PC-9 (cell line): ENCODE measurements around the gene SURF4. TPM values are rescaled to one million over a fixed set of nuclear protein-coding genes. Genes with fewer than 3 reads are reported as not detected.

Experiments
- BruUV-seq: library from RNA; stranded (reverse); fragments of 400-500 nt; replicated peaks from 2 replicates; lab custom pipeline; 2021; lab: Mats Ljungman, UMichigan
- CTCF ChIA-PET: fragments of 300-600 bp; sonication (Branson Sonifier 250); formaldehyde crosslinking; loops from one replicate; lab custom pipeline; 2022; ENCODE audit warnings: antibody characterized with exemption; lab: Charles Lee
- POLR2A ChIA-PET: fragments of 300-600 bp; sonication (Branson Sonifier 250); formaldehyde crosslinking; loops from one replicate; lab custom pipeline; 2022; ENCODE audit warnings: antibody characterized with exemption; ENCODE audit not compliant: unreplicated experiment; lab: Charles Lee
- DNase-seq, 2 experiments: peaks; one replicate each; pipeline versions ENCODE4 v3.0.0 to v3.0.0-alpha.2; 2015 to 2022; ENCODE audit warnings: mixed read lengths in 1 of 2
- H2AFZ ChIP-seq: fragments of 200-600 bp; sonication (generic); 2 replicates; pipeline ENCODE4 v1.8.1; 2017; ENCODE audit warnings: antibody characterized with exemption
- H3F3A ChIP-seq: fragments of 200-600 bp; sonication (generic); 2 replicates; pipeline ENCODE4 v1.8.1; 2017; ENCODE audit warnings: antibody characterized with exemption, mild to moderate bottlenecking, low read depth; ENCODE audit not compliant: insufficient read depth
- H3K27ac ChIP-seq: fragments of 200-600 bp; sonication (generic); 2 replicates; pipeline ENCODE4 v1.6.1; 2016; ENCODE audit warnings: mixed run types
- H3K27me3 ChIP-seq: fragments of 200-600 bp; sonication (generic); 2 replicates; pipeline ENCODE4 v1.6.1; 2016; ENCODE audit warnings: low read depth, mixed run types; ENCODE audit not compliant: insufficient read depth
- H3K36me3 ChIP-seq: fragments of 200-600 bp; sonication (generic); 2 replicates; pipeline ENCODE4 v1.6.1; 2016; ENCODE audit warnings: low read depth, mixed run types
- H3K4me1 ChIP-seq: fragments of 200-600 bp; sonication (generic); replicated peaks from 2 replicates; pipeline ENCODE4 v1.6.1; 2016; ENCODE audit warnings: mixed run types; ENCODE audit not compliant: insufficient read depth
- H3K4me2 ChIP-seq: fragments of 200-600 bp; sonication (generic); 2 replicates; pipeline ENCODE4 v1.6.1; 2017; ENCODE audit warnings: mixed run types
- H3K4me3 ChIP-seq: fragments of 200-600 bp; sonication (generic); 2 replicates; pipeline ENCODE4 v1.6.1; 2016; ENCODE audit warnings: mixed run types
- H3K79me2 ChIP-seq: fragments of 200-600 bp; sonication (generic); 2 replicates; pipeline ENCODE4 v1.6.1; 2017; ENCODE audit warnings: low read depth, mixed run types
- H3K9me2 ChIP-seq: fragments of 200-600 bp; sonication (generic); 2 replicates; pipeline ENCODE4 v1.8.1; 2017; ENCODE audit warnings: mild to moderate bottlenecking; ENCODE audit not compliant: insufficient read depth
- H3K9me3 ChIP-seq: fragments of 200-600 bp; sonication (generic); 2 replicates; pipeline ENCODE4 v1.8.1; 2016; ENCODE audit warnings: low read depth; ENCODE audit not compliant: insufficient read depth
- H4K20me1 ChIP-seq: fragments of 200-600 bp; sonication (generic); 2 replicates; pipeline ENCODE4 v1.8.1; 2017; ENCODE audit not compliant: insufficient read depth
- CTCF ChIP-seq: fragments of 200-600 bp; sonication (generic); conservative IDR thresholded peaks from 2 replicates; pipeline ENCODE4 v1.6.1; 2017; ENCODE audit warnings: mixed run types, antibody characterized with exemption, mild to moderate bottlenecking, moderate library complexity
- EZH2 ChIP-seq: fragments of 200-600 bp; sonication (generic); IDR thresholded peaks from 2 replicates; pipeline ENCODE4 v1.8.0; 2017; ENCODE audit warnings: antibody characterized with exemption, low read depth
- intact Hi-C: fragments of 100-400 bp; cut with micrococcal nuclease; formaldehyde crosslinking; loops from one replicate; pipeline ENCODE4 v1.10.0; 2022; ENCODE audit not compliant: unreplicated experiment
- total RNA-seq: library from RNA; stranded (reverse); gene quantifications from 2 replicates; pipeline ENCODE4 v1.2.3, GENCODE V29; 2021

SURF4 gene
- total RNA-seq, 1 experiment from 2014 or later: 199 TPM

GRCh38 chr9:133383438-133383837, 7.6 kb upstream of the SURF4 start:
- no peak overlapping the region for H2AFZ ChIP-seq
- no peak overlapping the region for H3K4me3 ChIP-seq
- ChIA-PET POLR2A (no interaction called here), CTCF (interaction anchor here (0.6 kb wide), 1 partner anchor 209 kb away, joined by 3 read pairs; no protein-coding TSS in a partner anchor)
- H3K9me3 ChIP-seq: no peaks in the 10 kb centered on the region
- DNase-seq: no peak
- no peak overlapping the region for H3K27ac ChIP-seq
- peaks cover 7% of the 10 kb centered on the region for H3K4me1 ChIP-seq
- no peak for TF ChIP-seq EZH2
- no peak for TF ChIP-seq CTCF
- H3K4me2 ChIP-seq: no peak overlapping the region
- no TSS peak for BruUV-seq
- no peaks in the 10 kb centered on the region for H4K20me1 ChIP-seq
- no peaks in the 10 kb centered on the region for H3K27me3 ChIP-seq
- H3K36me3 ChIP-seq: no peaks in the 10 kb centered on the region
- peaks cover under 1% of the 10 kb centered on the region; the same call in 1 of the 2 replicates for H3F3A ChIP-seq
- H3K9me2 ChIP-seq: no peaks in the 10 kb centered on the region
- intact Hi-C loops: no loop called here
- H3K79me2 ChIP-seq: no peaks in the 10 kb centered on the region

- no peak overlapping the region for H2AFZ ChIP-seq
- H3K4me1 ChIP-seq: peaks cover 15% of the 10 kb centered on the region
- no peaks in the 10 kb centered on the region for H3K27me3 ChIP-seq
- BruUV-seq: no TSS peak
- ChIA-PET CTCF (no interaction called here), POLR2A (no interaction called here)
- H3K36me3 ChIP-seq: no peaks in the 10 kb centered on the region
- H3K4me2 ChIP-seq: no peak overlapping the region
- no peaks in the 10 kb centered on the region for H3K9me3 ChIP-seq
- H3K79me2 ChIP-seq: no peaks in the 10 kb centered on the region
- no peak overlapping the region for H3K27ac ChIP-seq
- no peaks in the 10 kb centered on the region for H3K9me2 ChIP-seq
- no peaks in the 10 kb centered on the region for H4K20me1 ChIP-seq
- H3K4me3 ChIP-seq: no peak overlapping the region
- DNase-seq: no peak
- no peak for TF ChIP-seq EZH2
- intact Hi-C loops: no loop called here
- peaks cover 9% of the 10 kb centered on the region for H3F3A ChIP-seq
Measured at GRCh38 chr9:133382507-133383141, 6.8 kb upstream of the SURF4 start.

GRCh38 chr9:133380734-133381133, 4.9 kb upstream of the SURF4 start:
- no peak for DNase-seq
- H3F3A ChIP-seq: peaks cover 13% of the 10 kb centered on the region
- no peak overlapping the region for H3K27ac ChIP-seq
- H3K4me2 ChIP-seq: no peak overlapping the region
- H3K27me3 ChIP-seq: no peaks in the 10 kb centered on the region
- H3K4me3 ChIP-seq: no peak overlapping the region
- H2AFZ ChIP-seq: no peak overlapping the region
- H3K4me1 ChIP-seq: peaks cover 25% of the 10 kb centered on the region
- TF ChIP-seq CTCF: no peak
- no peak for TF ChIP-seq EZH2
- H4K20me1 ChIP-seq: no peaks in the 10 kb centered on the region
- H3K9me3 ChIP-seq: no peaks in the 10 kb centered on the region
- ChIA-PET POLR2A (no interaction called here), CTCF (interaction anchor here (0.7 kb wide), 1 partner anchor 231 kb away, joined by 6 read pairs; no protein-coding TSS in a partner anchor)
- intact Hi-C loops: no loop called here
- H3K9me2 ChIP-seq: no peaks in the 10 kb centered on the region
- no peaks in the 10 kb centered on the region for H3K36me3 ChIP-seq
- BruUV-seq: no TSS peak
- no peaks in the 10 kb centered on the region for H3K79me2 ChIP-seq
